ENCODE results near the gene WDR93. TPM values are rescaled to one million over a fixed set of nuclear protein-coding genes. Genes with fewer than 3 reads are reported as not detected.

The WDR93 gene
- total RNA-seq, 4 donors from 2014 or later: 0.21 to 0.39 TPM; not detected in 2

GRCh38 chr15:89652131-89652530 is 38.5 kb upstream of the WDR93 start:
- 86 to 87% methylated on average over 7 of the region's 7 CpGs for WGBS, 2 donors

GRCh38 chr15:89652666-89653065 is 37.9 kb upstream of the WDR93 start:
- H3K27me3 ChIP-seq: peaks cover 0 to 15% of the 10 kb centered on the region in 2 donors
- peaks cover 0 to 18% (median 5%) of the 10 kb centered on the region in 4 donors for H3K4me1 ChIP-seq
- TF ChIP-seq POLR2A (IDR thresholded peaks at IDR 0.05) (no peak), CTCF (IDR thresholded peaks at IDR 0.05) (no peak), EP300 (IDR thresholded peaks at IDR 0.05) (no peak)
- DNase-seq (ENCODE audit: low spot score in 2 of 2): no peak
- peaks cover 0 to 16% (median 0%) of the 10 kb centered on the region in 3 donors for H3K36me3 ChIP-seq
- no peak overlapping the region for H3K4me3 ChIP-seq
- WGBS, 2 donors: 81 to 87% methylated on average over 10 to 16 of the region's 16 CpGs
- H3K9me3 ChIP-seq: no peaks in the 10 kb centered on the region
- H3K27ac ChIP-seq: no peak overlapping the region

More at GRCh38 chr15:89652131-89652530, 38.5 kb upstream of the WDR93 start:
- Histone ChIP-seq H3K4me3 (no peak overlapping the region), H3K9me3 (no peaks in the 10 kb centered on the region), H3K36me3 (peaks cover 0 to 16% (median 0%) of the 10 kb centered on the region in 3 donors), H3K27ac (no peak overlapping the region), H3K27me3 (peaks cover 0 to 15% of the 10 kb centered on the region in 2 donors), H3K4me1 (peaks cover 0 to 21% (median 5%) of the 10 kb centered on the region in 4 donors)
- DNase-seq (ENCODE audit: low spot score in 2 of 2): no peak
- TF ChIP-seq POLR2A (IDR thresholded peaks at IDR 0.05) (no peak), EP300 (IDR thresholded peaks at IDR 0.05) (no peak), CTCF (IDR thresholded peaks at IDR 0.05) (no peak)

GRCh38 chr15:89653578-89653977 is 37.0 kb upstream of the WDR93 start:
- TF ChIP-seq POLR2A (IDR thresholded peaks at IDR 0.05): no peak
- DNase-seq (ENCODE audit: low spot score in 2 of 2): no peak
- WGBS, 2 donors: 98 to 100% methylated on average over 2 of the region's 2 CpGs

GRCh38 chr15:89654301-89654761 is 36.3 kb upstream of the WDR93 start:
- no peak for DNase-seq (ENCODE audit: low spot score in 2 of 2)
- H3K36me3 ChIP-seq: peaks cover 0 to 6% (median 0%) of the 10 kb centered on the region in 3 donors
- peak overlapping the region; percentile 42 to 78 (median 56) for H3K4me3 ChIP-seq
- TF ChIP-seq CTCF (IDR thresholded peaks at IDR 0.05): no peak
- no peak for TF ChIP-seq POLR2A (IDR thresholded peaks at IDR 0.05)
- no peak for TF ChIP-seq EP300 (IDR thresholded peaks at IDR 0.05)
- peaks cover 0 to 18% (median 5%) of the 10 kb centered on the region in 4 donors for H3K4me1 ChIP-seq
- H3K27me3 ChIP-seq: peaks cover 0 to 15% of the 10 kb centered on the region in 2 donors
- WGBS, 2 donors: 36 to 41% methylated on average over 14 of the region's 14 CpGs
- H3K9me3 ChIP-seq: no peaks in the 10 kb centered on the region
- peak overlapping the region in 1 of 4 donors; percentile 82 for H3K27ac ChIP-seq

More at GRCh38 chr15:89653578-89653977, 37.0 kb upstream of the WDR93 start:
- Histone ChIP-seq H3K27ac (no peak overlapping the region), H3K9me3 (no peaks in the 10 kb centered on the region), H3K27me3 (peaks cover 0 to 15% of the 10 kb centered on the region in 2 donors), H3K4me1 (peaks cover 0 to 18% (median 5%) of the 10 kb centered on the region in 4 donors), H3K36me3 (peaks cover 0 to 12% (median 0%) of the 10 kb centered on the region in 3 donors), H3K4me3 (no peak overlapping the region)

GRCh38 chr15:89654847-89655805 is 35.5 kb upstream of the WDR93 start, which contains the start of gene KIF7:
Gene KIF7 (minus strand): TSS chr15:89655467. CDS start chr15:89652930, 2,537 bp downstream.
- TF ChIP-seq POLR2A (IDR thresholded peaks at IDR 0.05) (no peak), CTCF (IDR thresholded peaks at IDR 0.05) (no peak), EP300 (IDR thresholded peaks at IDR 0.05) (no peak)
- Histone ChIP-seq H3K4me1 (peaks cover 0 to 18% (median 5%) of the 10 kb centered on the region in 4 donors), H3K36me3 (no peaks in the 10 kb centered on the region), H3K27me3 (peaks cover 0 to 15% of the 10 kb centered on the region in 2 donors), H3K4me3 (peak within 1 kb of the TSS; percentile 42 to 78 (median 56)), H3K27ac (peak within 1 kb of the TSS; percentile 37 to 82 (median 48)), H3K9me3 (no peaks in the 10 kb centered on the region)
- DNase-seq (ENCODE audit: low spot score in 2 of 2): no peak
- WGBS, 2 donors: 2% methylated on average over 50 to 57 of the region's 87 CpGs
